ENCODE results near the gene DESI1.
"Not testable (repeated sequence)": the region's sequence is repeated elsewhere in the genome, so short reads cannot be mapped to it uniquely, and the experiment has no call there.

Gene DESI1

DNA sequence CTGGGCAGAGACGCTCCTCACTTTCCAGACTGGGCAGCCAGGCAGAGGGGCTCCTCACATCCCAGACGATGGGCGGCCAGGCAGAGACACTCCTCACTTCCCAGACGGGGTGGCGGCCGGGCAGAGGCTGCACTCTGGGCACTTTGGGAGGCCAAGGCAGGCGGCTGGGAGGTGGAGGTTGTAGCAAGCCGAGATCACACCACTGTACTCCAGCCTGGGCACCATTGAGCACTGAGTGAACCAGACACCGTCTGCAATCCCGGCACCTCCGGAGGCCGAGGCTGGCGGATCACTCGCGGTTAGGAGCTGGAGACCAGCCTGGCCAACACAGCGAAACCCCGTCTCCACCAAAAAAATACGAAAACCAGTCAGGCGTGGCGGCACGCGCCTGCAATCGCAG is 10.8 kb upstream of the DESI1 start:
- not testable (repeated sequence) for FAIRE-seq

DNA sequence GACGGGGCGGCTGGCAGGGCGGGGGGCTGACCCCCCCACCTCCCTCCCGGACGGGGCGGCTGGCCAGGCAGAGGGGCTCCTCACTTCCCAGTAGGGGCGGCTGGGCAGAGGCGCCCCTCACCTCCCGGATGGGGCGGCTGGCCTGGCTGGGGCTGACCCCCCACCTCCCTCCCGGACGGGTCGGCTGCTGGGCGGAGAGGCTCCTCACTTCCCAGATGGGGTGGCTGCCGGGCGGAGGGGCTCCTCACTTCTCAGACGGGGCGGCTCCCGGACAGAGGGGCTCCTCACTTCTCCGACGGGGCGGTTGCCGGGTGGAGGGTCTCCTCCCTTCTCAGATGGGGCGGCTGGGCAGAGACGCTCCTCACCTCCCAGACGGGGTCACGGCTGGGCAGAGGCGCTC is 10.3 kb upstream of the DESI1 start:
- not testable (repeated sequence) for FAIRE-seq

DNA sequence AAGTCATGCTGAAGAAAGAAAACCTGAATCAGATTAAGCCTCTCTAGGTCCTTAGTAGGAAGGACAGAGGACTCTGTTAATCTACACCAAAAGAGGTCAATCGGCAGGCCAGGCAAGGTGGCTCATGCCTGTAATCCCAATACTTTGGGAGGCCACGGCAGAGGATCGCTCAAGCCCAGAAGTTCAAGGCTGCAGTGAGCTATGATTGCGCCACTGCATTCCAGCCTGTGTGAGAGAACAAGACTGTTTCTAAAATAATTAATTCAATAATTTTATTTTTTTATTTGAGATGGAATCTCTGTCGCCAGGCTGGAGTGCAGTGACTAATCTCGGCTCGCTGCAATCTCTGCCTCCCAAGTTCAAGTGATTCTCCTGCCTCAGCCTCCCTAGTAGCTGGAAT is 4.7 kb upstream of the DESI1 start:
- no peak for FAIRE-seq

- FAIRE-seq, result no peak
These were observed 1.0 kb upstream of the DESI1 start for GRCh38 chr22:41621911-41622179.

- peak; percentile 96 for FAIRE-seq
These were observed 462 bp upstream of the DESI1 start, which contains the start of gene XRCC6 for GRCh38 chr22:41621099-41621910. TSS of gene XRCC6 (plus strand) at chr22:41621295. CDS start at chr22:41622005, 710 bp downstream.

GRCh38 chr22:41619979-41620588 is 759 bp downstream of the DESI1 start:
- FAIRE-seq, result no peak

DNA sequence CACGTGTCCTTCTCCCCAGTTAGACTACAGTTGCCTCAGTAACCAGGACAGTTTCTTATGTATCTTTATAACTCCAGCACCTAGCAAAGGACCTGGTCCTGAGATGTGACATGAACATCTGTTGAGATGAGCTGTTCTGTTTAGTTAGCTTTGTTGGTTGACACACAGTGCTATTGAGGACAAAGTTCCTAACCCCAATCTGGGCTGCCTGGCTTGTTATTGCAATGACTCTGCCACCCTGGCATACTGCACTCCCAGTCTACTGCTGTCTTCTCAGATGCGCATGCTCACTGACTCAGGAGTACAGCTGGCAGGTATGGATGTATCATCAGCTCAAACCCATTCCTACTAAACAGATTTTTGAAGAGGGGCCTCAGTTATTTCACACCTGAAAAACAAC is 7.4 kb downstream of the DESI1 start:
- FAIRE-seq, result no peak

- no peak for FAIRE-seq
These were observed 8.1 kb downstream of the DESI1 start for GRCh38 chr22:41612603-41613306.

- no peak for FAIRE-seq
These were observed 12.5 kb downstream of the DESI1 start for GRCh38 chr22:41608386-41608785.

- FAIRE-seq, result no peak
These were observed 16.9 kb downstream of the DESI1 start for GRCh38 chr22:41603873-41604332.

DNA sequence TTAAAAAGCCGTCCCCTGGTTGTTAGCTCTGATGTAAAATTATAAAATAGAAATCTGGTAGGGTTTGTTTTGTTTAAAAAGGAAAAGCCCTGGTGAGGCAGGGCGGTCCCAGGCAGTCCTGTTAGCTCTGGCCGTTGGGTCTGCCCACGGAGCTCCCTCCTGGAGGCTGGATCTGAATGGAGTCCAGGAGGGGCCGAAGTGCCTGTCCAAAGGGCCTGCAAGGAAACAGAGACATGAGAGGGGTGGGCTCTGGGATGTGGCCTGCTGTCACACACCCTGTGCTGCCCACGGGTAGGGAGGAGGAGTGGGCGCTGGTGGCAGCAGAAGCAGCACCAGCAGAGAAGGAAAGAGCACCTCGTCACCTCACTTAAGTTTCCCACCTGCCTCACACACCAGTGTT is 19.9 kb downstream of the DESI1 start:
- FAIRE-seq, result no peak

DNA sequence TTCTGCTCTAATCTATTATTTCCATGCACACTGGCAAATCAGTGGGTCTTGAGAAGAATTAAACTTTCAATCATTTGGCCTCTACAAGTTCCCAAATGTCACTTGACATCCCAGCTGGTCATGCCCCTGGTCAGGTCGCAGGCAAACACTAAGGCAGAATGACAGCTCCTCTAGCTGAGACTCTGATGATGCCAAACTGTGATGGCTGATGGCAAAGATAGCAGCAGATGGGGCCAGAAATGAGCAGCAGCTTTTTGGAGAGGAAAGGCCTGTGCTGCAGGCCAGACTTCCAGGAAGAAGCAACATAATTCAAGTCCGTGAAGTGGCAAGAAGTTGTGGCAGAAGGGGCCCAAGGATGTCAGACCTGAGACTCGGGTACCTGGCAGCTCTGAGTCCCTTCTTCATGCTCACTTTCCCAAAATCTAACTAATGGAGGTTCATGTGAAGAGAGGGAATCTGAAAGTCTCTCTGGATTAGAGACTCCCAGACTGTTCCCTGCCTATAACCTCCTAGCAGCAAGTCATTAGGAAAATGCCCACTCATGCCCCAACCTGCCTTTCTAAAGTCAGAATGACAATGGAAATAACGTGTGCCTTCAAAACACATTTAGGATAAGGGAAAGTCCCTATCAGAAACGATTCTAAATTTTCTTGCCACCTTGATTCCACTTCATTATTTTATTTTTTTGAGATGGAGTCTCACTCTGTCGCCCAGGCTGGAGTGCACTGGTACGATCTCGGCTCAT is 21.8 kb downstream of the DESI1 start:
- no peak for FAIRE-seq

DNA sequence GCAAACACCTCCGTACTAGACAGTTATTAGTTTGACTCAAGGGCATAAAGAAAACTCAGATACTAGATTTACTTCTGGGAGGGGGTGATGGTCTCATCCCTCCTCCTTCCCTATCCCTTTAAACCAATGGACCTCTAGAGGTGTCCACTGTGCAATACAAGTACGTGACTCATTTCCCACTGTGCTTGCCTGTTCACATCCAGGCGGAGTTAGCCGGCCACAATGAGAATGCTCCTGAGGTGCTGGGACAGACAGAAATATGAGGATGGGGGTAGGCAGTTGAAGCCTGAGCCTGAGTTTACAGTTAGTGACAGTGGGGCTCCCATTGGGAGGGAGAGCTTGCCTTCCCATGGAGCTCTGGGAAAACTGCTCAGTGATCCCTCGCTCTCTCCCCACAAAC is 22.8 kb downstream of the DESI1 start:
- FAIRE-seq, result no peak

DNA sequence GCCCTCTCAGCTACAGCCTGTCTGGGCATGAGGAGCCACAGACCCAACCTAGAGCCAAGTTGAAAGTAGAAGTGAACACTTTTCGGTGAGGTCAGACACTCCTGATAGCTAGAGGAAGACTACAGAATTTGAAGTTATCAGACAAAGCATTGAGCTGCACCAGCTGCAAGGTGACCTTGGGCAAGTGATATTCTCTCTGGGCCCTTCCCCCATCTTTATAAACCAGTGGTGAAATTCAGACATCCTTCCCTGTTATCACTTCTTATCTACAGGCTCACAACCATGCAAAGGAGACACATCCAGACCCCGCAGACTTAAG is 23.2 kb downstream of the DESI1 start:
- no peak for FAIRE-seq

DNA sequence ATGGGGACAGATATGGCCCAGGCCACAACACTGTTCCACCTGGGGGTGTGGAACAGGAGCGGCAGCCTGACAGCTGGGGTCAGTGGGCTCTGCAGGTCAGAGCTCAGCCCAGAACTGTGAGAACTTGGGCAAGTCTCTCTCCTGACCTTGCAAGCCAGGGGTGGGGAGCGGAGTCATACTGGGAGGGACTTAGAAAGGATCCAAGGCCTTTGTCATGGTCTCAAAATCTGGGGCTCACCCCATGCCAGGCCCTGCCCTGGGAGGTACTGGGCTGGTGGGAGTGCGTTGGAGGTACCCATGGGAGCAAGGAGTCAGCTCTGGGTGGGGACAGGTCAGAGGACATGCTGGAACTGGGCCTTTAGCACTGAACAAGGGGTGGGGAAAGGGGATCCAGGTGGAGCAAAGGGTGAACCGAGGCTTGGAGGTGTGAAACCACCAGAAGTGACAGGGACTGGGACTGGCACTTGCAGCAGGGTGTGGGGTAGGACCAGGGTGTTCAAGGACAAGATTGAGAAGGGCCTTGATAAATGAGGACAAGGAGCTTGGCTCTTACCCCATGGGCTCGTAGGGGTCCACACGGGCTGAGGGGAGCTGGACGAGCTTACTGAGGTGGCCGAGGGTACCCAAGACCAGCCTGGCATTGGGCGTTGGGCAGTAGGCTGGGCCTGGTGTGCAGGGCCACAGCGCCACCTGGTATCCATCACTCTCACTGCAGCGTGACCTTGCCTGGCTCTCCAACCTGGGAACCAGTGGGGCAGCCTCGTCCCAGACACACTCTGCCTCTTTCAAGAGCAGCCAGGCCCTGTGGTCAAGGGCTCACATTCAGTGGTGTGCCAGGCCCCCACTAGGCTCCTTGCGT is 23.8 kb downstream of the DESI1 start:
- no peak for FAIRE-seq

DNA sequence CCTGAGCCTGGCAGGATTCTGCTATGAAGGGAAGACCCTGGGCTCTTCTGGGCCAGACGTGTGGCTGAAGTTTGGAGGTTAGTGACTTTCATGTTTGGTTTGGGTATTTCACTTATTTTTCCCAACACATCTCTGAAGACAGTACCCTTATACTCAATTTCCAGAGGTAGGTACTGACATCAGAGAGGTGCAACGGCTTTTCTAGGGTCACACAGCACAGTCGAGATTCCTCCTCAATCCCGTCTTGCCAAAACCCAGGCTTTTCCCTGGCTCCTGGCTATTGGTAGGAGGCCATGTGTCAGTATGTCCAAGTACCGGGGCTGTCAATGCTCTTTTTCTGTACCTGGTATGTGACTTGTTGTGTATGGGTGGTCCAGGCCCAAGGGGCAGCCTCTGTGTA is 25.1 kb downstream of the DESI1 start:
- no peak for FAIRE-seq

DNA sequence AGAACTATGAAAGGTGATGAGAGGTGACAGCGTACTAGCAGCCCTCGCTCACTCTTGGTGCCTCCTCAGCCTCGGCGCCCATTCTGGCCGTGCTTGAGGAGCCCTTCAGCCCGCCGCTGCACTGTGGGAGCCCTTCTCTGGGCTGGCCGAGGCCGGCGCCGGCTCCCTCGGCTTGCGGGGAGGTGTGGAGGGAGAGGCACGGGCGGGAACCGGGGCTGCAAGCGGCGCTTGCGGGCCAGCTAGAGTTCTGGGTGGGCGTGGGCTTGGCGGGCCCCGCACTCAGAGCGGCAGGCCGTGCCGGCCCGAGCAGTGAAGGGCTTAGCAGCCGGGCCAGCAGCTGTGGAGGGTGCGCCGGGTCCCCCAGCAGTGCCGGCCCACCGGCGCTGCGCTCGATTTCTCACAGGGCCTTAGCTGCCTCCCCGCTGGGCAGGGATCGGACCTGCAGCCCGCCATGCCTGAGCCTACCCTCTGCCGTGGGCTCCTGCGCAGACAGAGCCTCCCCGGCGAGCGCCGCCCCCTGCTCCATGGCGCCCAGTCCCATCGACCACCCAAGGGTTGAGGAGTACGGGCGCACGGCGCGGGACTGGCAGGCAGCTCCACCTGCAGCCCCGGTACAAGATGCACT is 27.4 kb downstream of the DESI1 start:
- FAIRE-seq, result not testable (repeated sequence)

- peak; percentile 98 for FAIRE-seq
These were observed 31.2 kb downstream of the DESI1 start, which contains the start of gene PMM1 for GRCh38 chr22:41589391-41590241. TSS of gene PMM1 (minus strand) at chr22:41589840. CDS start at chr22:41589805, 35 bp downstream.

DNA sequence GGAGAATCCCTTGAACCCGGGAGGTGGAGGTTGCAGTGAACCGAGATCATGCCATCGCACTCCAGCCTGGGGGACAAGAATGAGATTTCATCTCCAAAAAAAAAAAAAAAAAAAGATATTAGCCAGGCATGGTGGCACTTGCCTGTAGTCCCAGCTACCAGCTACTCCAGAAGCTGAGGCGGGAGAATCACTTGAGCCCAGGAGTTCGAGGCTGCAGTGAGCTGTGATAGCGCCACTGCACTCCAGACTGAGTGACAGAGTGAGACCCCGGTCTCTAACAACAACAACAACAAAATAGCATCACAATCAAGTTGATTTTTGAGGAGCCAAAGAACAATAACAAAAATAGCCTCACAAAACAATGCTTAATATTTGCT is 33.5 kb downstream of the DESI1 start:
- no peak for FAIRE-seq

GRCh38 chr22:41585898-41586297 is 34.9 kb downstream of the DESI1 start:
- FAIRE-seq, result no peak

- FAIRE-seq, result no peak
These were observed 36.0 kb downstream of the DESI1 start for GRCh38 chr22:41584881-41585280.
